ENCODE results near the gene SLC35F4. TPM values are rescaled to one million over a fixed set of nuclear protein-coding genes. Genes with fewer than 3 reads are reported as not detected.

SLC35F4 gene
- total RNA-seq, 1 donor from 2014 or later: not detected

GRCh38 chr14:57848353-57848752, 17.5 kb downstream of the SLC35F4 start:
- ATAC-seq: no peak

DNA sequence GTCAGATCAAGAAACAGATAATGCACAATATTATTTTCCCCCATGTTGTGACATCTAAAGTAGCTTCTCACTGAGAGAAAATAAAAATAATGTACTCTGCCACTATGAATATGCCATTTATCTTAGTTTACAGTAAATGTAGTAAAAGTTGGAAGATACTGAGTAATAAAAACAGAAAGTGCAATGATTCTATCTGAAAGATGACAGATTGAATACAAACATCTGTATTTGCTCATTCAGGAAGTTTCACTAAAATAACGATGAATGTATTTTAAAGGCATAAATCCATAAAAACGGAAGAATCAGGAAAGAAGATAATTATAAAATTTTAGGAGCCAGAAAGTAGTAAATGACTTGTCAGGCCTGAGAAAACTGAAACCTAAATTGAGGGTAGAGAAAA, 18.2 kb downstream of the SLC35F4 start:
- ATAC-seq: no peak

DNA sequence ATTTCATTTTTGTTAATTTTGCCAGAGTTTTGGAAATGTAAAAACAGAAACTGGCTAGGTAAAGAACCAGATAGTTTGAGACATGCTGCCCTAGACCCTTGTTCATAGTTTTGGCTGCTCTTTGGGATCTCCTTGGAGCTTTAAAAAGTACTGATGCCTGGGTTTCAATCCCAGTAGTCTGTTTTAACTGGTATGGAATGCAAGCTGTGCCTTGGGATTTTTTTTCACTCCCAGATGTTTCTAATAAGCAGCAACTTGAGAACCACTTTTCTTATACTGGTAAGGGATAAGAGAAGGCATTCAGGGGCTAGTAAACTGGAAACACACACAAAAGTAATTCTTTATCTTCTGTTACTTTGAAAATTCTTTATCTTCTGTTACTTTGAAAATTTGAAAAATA, 18.8 kb downstream of the SLC35F4 start:
- no peak for ATAC-seq

- no peak for ATAC-seq
Measured at GRCh38 chr14:57846596-57846995, 19.3 kb downstream of the SLC35F4 start.

- ATAC-seq: no peak
Measured at GRCh38 chr14:57845802-57846531, 19.9 kb downstream of the SLC35F4 start.

GRCh38 chr14:57845316-57845715, 20.6 kb downstream of the SLC35F4 start:
- ATAC-seq: no peak

- ATAC-seq: no peak
Measured at GRCh38 chr14:57837267-57837666, 28.6 kb downstream of the SLC35F4 start.

- no peak for ATAC-seq
Measured at GRCh38 chr14:57835766-57836165, 30.1 kb downstream of the SLC35F4 start.

DNA sequence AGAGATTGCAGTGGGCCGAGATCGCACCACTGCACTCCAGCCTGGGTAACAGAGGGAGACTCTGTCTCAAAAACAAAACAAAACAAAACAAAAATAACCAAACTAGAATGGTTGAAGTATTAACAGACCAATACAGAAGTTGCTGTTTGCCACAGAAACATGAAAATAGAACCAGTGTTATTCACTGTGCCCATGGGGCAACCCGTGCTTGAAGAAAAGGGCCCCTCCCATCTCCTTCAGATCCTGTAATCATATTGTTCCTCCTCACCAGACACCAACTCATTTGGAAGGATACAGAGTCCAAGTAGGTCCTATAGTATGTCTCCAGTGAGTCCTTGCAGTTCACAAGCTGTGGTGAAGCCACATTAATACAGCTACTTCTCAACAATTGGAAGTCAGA, 30.9 kb downstream of the SLC35F4 start:
- no peak for ATAC-seq

DNA sequence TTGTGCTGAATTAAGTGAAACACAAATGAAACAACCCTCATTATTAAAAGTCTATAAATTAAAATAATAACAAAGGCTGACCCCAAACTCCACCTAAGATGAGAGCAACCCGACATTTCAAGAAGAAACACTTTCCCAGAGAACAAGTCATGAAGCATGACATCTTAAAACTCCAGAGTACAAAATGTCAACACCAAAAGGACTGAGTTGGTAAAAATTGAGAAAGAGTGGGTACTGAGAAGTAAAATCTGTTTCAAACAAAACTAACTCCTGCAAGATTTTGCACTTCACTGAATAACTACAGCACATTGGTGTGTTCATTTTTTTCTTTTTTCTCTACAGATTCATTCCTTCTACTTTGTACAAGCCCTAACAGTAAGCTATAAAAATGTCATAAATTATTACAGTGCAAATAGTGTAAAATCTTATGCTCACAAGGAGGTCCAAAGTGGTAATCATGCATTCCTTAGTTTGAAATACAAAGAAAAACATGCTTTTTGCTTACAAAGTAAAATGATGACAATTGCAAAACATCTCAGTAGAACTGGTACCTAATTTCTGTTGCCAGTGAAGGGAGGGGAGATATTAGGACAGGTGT, 31.8 kb downstream of the SLC35F4 start:
- no peak for ATAC-seq

DNA sequence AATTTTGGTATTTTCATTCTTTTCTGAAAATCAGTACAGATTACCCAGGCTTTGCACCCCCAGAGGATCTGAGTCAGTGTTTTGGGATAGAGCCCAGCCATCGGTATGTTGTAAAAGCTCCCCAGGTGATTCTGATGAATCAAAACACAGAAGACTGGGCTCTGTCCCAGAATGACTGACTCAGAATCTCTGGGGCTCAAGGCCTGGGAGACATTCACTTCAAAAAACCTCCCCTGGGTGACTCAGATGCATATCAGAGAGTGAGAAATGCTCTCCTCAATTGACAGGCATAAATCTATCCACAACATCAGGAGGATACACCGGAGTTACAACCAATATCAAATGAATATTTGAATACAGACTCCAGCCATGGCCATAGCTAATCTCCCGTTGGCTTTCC, 32.6 kb downstream of the SLC35F4 start:
- peak; percentile 98 for ATAC-seq

- ATAC-seq: no peak
Measured at GRCh38 chr14:57831981-57832380, 33.9 kb downstream of the SLC35F4 start.

GRCh38 chr14:57828713-57829112, 37.2 kb downstream of the SLC35F4 start:
- ATAC-seq: no peak

- peak; percentile 74 for ATAC-seq
Measured at GRCh38 chr14:57823015-57823660, 42.8 kb downstream of the SLC35F4 start.

DNA sequence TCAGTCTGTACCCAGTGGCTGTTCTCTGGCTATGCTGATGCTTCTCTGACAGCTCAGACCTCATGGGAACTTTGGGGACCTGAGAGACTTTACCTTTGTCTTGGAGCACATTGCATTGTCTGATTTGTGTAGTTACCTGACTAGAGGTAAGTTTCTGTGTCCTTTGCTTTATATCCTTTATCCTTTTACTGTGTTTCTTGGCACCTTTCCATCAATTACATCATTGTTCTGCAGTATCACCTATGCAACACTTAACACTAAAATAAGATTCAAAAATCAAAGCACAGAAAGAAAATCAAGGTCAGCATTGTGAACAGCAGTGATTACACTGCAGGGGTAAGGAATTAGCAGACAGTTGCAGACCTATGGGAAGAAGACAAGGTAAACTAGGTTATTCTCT, 43.8 kb downstream of the SLC35F4 start:
- ATAC-seq: no peak

- ATAC-seq: no peak
Measured at GRCh38 chr14:57820581-57820980, 45.3 kb downstream of the SLC35F4 start.

- ATAC-seq: no peak
Measured at GRCh38 chr14:57818511-57818910, 47.4 kb downstream of the SLC35F4 start.

DNA sequence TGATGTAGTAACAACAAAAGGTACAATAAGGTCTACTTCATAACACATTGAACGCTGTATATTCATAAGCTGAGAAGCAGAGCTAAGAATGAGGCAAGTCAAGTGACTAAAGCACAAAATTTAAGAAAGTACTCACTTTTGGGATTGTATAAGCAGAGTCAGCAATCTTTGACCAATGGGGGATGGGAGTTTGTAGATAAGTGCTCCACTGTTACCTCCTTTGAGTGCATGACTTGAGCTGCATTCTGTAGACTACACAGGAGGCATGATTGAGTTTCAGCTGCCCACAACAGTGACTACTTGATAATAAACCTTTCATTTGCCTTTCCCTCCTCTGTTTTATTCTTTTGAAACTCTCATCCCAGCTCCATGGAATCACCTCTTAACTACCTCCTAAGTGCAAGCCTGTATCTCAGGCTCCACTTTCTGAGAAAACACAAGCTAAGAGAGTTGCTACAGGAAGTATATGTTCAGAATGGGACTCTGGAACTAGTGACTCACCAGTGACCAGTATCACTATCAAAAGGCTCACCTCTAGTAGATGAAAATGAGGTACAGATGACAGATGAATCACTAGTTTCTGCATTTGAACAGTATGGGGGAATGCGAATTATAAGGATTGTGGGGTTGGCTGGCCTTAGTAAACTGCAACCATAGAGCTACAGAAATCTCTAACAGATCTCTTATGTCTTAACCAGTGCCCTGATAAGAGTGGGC, 49.2 kb downstream of the SLC35F4 start:
- ATAC-seq: peak; percentile 75

DNA sequence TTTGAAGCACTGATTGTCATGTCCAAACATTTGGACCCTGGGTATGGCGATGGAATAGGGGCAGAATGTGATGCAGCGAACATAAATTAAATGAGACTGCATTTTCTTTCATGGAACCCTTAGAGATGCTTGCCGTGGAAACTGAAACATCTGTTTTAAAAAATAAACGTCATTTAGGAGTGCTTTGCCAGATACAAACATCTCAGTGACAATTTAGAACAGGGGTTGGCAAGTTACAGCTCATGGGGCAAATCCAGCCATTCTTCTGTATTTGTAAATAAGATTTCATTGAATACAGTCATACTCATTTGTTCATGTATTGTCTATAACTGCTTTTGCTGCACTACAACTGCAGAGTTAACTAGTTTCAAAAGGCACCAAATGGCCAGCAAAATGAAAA, 51.2 kb downstream of the SLC35F4 start:
- no peak for ATAC-seq

- no peak for ATAC-seq
Measured at GRCh38 chr14:57812741-57813140, 53.2 kb downstream of the SLC35F4 start.

DNA sequence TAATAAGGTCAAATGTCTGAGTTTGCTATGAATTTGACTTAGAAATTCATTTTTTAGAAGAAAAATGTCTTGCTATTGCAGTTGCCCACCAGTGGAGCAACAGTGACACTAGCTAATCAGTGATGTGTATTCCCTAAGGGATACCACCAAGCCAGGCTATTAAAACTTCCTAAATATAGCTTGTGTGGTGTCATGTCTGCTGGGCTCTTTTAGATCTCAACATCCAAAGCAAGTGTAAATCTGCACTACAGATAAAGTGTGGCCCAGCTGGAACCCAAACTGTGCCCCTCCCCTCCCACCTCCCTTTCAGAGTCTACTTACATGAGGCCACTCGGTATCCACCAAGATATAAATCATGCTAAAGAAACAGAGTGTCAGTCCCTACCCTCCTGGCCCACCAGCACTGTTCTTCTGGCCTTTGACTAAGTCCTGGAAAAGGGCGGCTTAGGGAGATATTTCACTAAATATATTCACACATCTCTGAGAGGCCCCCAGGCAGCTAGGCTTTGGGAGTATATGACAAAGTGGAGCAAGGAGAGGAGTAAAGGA, 53.8 kb downstream of the SLC35F4 start:
- ATAC-seq: no peak

GRCh38 chr14:57809808-57810207, 56.1 kb downstream of the SLC35F4 start:
- ATAC-seq: no peak

DNA sequence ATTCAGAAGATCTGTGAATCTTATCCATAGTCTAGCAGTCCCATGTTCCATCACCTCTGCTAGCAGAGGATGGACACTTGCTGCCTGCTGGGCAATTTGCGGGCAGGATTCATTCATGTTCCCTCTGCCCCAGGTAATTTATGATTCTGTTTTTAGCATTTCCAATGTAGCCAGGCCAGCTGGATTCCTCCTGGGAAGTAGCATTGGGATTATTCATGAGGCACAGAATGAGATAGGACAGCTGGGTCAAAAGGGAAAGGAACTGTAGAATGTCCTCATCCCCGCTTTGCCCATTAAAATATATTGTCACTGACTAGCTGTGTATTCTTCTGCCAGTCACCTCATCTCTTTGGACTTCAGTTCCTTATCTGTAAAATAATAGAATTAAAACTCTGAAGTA, 68.7 kb downstream of the SLC35F4 start:
- no peak for ATAC-seq
